NT2/D1 (cell line): Measurements from ENCODE around the gene TOMM70.

Experiments
- YY1 ChIP-seq: IDR thresholded peaks from 2 replicates; pipeline ENCODE4 v1.6.1; 2011; ENCODE audit not compliant: insufficient read length, insufficient read depth
- ZNF274 ChIP-seq: IDR thresholded peaks from 2 replicates; pipeline ENCODE4 v1.6.1; 2011; ENCODE audit warnings: mild to moderate bottlenecking, low read depth, low read length

GRCh38 chr3:100396967-100397366 is 3.9 kb downstream of the TOMM70 start:
- no peak for TF ChIP-seq YY1
- TF ChIP-seq ZNF274, result no peak
